Ishikawa (cell line): ENCODE data around the gene PCSK7.

ENCODE experiments used
- CEBPB ChIP-seq: IDR thresholded peaks from 2 replicates; pipeline ENCODE4 v1.6.1; 2012
- CREB1 ChIP-seq: IDR thresholded peaks from 2 replicates; pipeline ENCODE4 v1.6.1; 2012; ENCODE audit warnings: low read depth
- EGR1 ChIP-seq: IDR thresholded peaks from 2 replicates; pipeline ENCODE4 v1.6.1; 2012
- EP300 ChIP-seq: IDR thresholded peaks from 2 replicates; pipeline ENCODE4 v1.6.1; 2012; ENCODE audit warnings: borderline replicate concordance
- FOXM1 ChIP-seq: IDR thresholded peaks from 2 replicates; pipeline ENCODE4 v1.6.1; 2012; ENCODE audit warnings: low read depth, borderline replicate concordance
- NFIC ChIP-seq: IDR thresholded peaks from 2 replicates; pipeline ENCODE4 v1.6.1; 2012
- RAD21 ChIP-seq: IDR thresholded peaks from 2 replicates; pipeline ENCODE4 v1.6.1; 2012; ENCODE audit warnings: low read depth
- REST ChIP-seq: IDR thresholded peaks from 2 replicates; pipeline ENCODE4 v1.6.1; 2012; ENCODE audit warnings: low read depth, mild to moderate bottlenecking
- TAF1 ChIP-seq: IDR thresholded peaks from 2 replicates; pipeline ENCODE4 v1.6.1; 2012; ENCODE audit warnings: low read depth, mild to moderate bottlenecking
- TCF12 ChIP-seq: IDR thresholded peaks from 2 replicates; pipeline ENCODE4 v1.6.1; 2012; ENCODE audit warnings: low read depth
- TEAD4 ChIP-seq: IDR thresholded peaks from 2 replicates; pipeline ENCODE4 v1.6.1; 2012
- USF1 ChIP-seq: IDR thresholded peaks from 2 replicates; pipeline ENCODE4 v1.6.1; 2012
- YY1 ChIP-seq: IDR thresholded peaks from 2 replicates; pipeline ENCODE4 v1.6.1; 2012; ENCODE audit warnings: low read depth
- ZBTB7A ChIP-seq: IDR thresholded peaks from 2 replicates; pipeline ENCODE4 v1.6.1; 2012; ENCODE audit warnings: low read depth
- TF ChIP-seq, protein P1 (sequence below): IDR thresholded peaks from 2 replicates; pipeline ENCODE4 v1.6.1; 2012

The PCSK7 gene

GRCh38 chr11:117232911-117233409, 1.1 kb upstream of the PCSK7 start:
- TF ChIP-seq EP300, result no peak
- TF ChIP-seq YY1, result no peak
- TF ChIP-seq TEAD4, result no peak
- no peak for TF ChIP-seq CREB1
- no peak for TF ChIP-seq CEBPB
- no peak for TF ChIP-seq TAF1
- TF ChIP-seq USF1, result no peak
- TF ChIP-seq NFIC, result no peak
- no peak for TF ChIP-seq REST
- no peak for TF ChIP-seq RAD21
- TF ChIP-seq EGR1, result no peak
- no peak for TF ChIP-seq TCF12
- TF ChIP-seq ZBTB7A, result no peak; the same call in 1 of the 2 replicates
- TF ChIP-seq FOXM1, result no peak
- TF ChIP-seq, protein P1, sequence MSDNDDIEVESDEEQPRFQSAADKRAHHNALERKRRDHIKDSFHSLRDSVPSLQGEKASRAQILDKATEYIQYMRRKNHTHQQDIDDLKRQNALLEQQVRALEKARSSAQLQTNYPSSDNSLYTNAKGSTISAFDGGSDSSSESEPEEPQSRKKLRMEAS, result no peak

GRCh38 chr11:117232092-117232878, 412 bp upstream of the PCSK7 start, which contains the start of gene RNF214:
TSS of gene RNF214 (plus strand) at chr11:117232671. CDS start at chr11:117234273, 1,602 bp downstream.
- no peak for TF ChIP-seq CREB1
- TF ChIP-seq TAF1, result no peak; the same call in 1 of the 2 replicates
- no peak for TF ChIP-seq CEBPB
- TF ChIP-seq YY1, result 0 out of 2 replicates have a peak, but pooled peaks have one; percentile 52
- TF ChIP-seq TCF12, result no peak
- no peak for TF ChIP-seq FOXM1
- TF ChIP-seq ZBTB7A, result peak; percentile 96
- TF ChIP-seq USF1, result no peak
- no peak for TF ChIP-seq EGR1
- no peak for TF ChIP-seq TEAD4
- TF ChIP-seq REST, result no peak
- TF ChIP-seq, protein P1, result no peak; the same call in 1 of the 2 replicates
- no peak for TF ChIP-seq NFIC
- no peak for TF ChIP-seq EP300
- no peak; the same call in 1 of the 2 replicates for TF ChIP-seq RAD21

DNA sequence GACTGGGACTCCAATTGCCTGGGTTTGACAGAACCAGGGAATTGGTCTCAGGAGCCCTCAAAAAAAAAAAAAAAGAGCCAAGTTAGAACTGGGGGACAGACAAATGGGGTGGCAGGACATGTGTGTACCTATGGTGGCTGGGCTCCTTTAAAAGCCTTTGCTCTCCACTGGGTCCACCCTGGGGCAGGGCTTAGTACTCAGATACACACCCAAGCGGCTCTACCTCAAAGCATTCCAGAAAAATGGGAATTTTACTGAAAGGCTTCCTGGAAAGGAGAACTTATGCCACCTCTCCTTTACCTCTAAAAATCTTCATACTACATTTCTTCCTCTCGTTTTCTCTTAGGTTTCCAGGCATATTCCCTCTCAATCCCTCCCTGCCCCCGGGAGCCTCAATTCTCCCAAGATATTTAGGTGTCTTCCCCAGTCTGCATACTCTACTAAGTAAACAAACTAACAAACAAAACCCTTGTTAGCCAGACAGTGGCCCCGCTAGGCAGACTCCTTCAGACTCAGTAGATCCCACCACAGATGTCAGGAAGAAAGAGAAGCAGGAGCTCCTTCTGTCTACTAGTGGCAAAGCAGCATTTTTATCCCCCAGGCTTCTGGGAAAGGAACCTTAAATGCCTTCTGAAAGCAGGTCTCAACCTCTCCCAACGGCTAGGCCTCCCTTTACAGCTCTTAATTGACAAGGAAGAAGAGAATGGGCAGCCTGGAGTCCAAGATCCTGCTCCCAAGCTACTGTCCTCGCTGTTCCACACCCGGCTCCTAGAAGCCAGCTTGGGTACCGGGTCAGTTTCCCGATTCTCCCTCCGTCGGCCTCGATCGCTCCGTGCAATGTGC, 653 bp downstream of the PCSK7 start:
- TF ChIP-seq RAD21 (no peak), EP300 (no peak), NFIC (no peak), USF1 (no peak), CREB1 (no peak), TCF12 (no peak), CEBPB (no peak), TEAD4 (no peak), ZBTB7A (no peak)

DNA sequence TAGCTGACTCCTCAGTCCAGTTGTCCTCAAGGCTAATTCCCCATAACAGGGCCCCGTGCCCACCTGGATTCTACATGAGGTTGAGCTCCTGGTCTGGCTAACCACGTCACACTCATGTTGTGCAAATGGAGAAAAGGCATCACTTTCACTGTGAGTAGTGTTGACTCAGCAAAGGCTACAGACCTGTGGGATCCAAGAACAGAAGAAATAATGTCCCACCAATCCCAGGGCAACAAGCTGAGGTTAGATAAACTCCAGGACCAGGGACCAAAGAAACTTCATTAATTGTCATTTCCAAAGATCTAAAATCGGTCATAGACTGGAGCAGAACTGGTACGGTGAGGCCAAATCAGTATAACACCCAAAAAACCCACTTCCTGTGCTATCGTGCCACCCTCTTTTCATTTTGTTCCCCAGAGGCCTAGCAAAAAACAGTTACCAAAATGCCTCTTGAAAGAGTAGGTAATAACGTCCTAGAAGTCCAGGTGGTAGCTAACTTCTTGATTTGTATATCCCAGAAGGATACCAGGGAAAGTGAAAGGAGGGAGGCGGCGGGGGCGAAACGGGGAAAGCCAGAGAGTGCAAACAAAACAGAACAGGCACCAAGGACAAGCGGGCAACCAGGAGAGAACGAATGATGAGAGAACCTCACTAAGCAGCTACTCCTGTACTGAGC, 1.4 kb downstream of the PCSK7 start:
- TF ChIP-seq TEAD4 (no peak), USF1 (no peak), CEBPB (no peak), FOXM1 (no peak), YY1 (no peak), RAD21 (no peak), EP300 (no peak), ZBTB7A (no peak), TAF1 (no peak), NFIC (no peak), REST (no peak), CREB1 (no peak)
- TF ChIP-seq, protein P1, result no peak
